Raji (cell line): ENCODE data around the gene FOXI2.

Experiments
- POLR2A ChIP-seq: IDR thresholded peaks from 2 replicates; pipeline ENCODE4 v1.6.1; 2011; ENCODE audit warnings: low read depth, low read length, control low read depth; ENCODE audit not compliant: insufficient read depth

FOXI2 gene

DNA sequence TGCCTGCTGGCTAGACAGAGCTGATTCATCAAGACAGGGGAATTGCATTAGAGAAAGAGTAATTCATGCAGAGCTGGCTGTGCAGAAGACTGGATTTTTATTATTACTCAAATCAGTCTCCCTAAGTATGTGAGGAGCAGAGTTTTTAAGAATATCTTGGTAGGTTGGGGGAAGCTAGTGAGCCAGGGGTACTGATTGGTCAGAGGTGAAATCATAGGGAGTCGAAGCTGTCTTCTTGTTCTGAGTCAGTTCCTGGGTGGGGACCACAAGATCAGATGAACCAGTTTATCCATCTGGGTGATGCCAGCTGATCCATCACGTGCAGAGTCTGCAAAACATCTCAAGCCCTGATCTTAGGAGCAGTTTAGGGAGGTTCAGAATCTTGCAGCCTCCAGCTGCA is 39.8 kb downstream of the FOXI2 start:
- no peak for TF ChIP-seq POLR2A

DNA sequence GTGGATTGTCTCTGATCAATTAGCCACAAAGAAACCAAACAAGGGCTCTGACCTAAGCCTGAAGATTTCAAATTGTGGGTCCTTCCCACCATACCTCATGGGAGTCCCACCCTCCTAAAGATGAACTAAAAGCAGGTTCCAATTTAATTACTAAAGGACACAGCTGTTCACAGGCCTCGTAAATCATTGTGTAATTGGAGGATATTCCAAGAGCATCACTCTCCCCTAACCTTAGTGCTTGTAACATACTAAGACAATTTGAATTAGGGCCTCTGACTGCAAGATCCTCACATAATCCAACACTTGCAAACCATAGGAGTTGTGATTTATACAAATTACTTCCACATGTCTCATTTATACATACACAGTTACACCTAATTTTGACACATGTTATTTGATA is 44.4 kb downstream of the FOXI2 start:
- TF ChIP-seq POLR2A = no peak

DNA sequence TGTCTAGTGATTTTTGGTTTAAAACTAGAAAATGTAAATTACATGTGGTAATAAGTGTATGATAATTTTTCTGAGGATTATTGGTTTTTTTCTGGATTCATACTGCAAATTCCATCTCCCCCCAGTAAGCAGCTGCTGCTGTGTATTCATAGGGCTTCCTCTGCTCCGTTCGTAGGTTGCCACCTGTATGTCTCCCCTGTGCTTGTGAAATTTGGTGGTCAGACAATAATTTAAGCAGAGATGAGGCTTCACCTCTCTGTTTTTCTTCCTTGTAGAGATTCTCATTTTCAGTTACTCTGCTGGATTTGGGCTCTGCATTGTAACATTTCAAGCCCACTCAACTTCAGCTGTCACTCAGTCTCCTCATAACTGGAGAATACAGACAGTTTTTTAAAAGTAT is 50.9 kb downstream of the FOXI2 start:
- no peak for TF ChIP-seq POLR2A

DNA sequence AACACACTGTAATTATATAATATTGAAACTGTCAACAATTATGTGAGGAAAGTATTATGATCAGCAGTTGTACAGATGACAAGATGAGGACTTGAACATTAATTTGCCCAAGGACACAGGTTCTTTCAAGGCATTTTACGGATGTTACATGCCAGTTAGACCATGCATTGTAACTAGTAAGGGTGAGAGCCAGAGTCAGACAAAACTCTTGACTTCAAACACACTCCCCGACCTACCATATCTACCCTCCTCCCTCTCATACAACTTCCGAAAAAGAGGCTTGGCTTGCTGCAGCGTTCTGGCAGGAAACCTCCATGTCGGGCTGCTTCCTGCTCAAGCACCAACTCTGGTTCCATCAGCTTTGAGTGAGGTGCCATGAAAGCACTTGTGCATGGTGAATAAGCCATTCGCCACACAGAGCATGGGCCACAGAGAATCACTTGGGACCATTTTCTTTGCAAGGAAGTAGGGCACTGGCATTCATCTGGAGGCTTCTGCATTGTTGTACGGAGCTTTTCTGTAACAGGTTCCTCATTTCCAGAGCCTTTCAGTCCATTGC is 53.2 kb downstream of the FOXI2 start:
- TF ChIP-seq POLR2A = no peak
